Lower leg skin (tissue), 3 donors: ENCODE results near the gene CEP104.

Experiments
- POLR2A ChIP-seq, 2 donors: fragments of 450-650 bp; IDR thresholded peaks; one replicate each; pipeline ENCODE4 v1.6.1; 2016 to 2017; ENCODE audit warnings: antibody characterized with exemption in 2 of 2, mild to moderate bottlenecking in 1 of 2, moderate library complexity in 1 of 2
- TF ChIP-seq, protein P1 (sequence below), 3 donors: fragments of 450-650 bp; IDR thresholded peaks; one replicate each; pipeline ENCODE4 v1.5.1; 2016; ENCODE audit warnings: antibody characterized with exemption in 3 of 3, mild to moderate bottlenecking in 3 of 3, moderate library complexity in 2 of 3

GRCh38 chr1:3898994-3899753, 42.2 kb upstream of the CEP104 start:
- TF ChIP-seq, protein P1, sequence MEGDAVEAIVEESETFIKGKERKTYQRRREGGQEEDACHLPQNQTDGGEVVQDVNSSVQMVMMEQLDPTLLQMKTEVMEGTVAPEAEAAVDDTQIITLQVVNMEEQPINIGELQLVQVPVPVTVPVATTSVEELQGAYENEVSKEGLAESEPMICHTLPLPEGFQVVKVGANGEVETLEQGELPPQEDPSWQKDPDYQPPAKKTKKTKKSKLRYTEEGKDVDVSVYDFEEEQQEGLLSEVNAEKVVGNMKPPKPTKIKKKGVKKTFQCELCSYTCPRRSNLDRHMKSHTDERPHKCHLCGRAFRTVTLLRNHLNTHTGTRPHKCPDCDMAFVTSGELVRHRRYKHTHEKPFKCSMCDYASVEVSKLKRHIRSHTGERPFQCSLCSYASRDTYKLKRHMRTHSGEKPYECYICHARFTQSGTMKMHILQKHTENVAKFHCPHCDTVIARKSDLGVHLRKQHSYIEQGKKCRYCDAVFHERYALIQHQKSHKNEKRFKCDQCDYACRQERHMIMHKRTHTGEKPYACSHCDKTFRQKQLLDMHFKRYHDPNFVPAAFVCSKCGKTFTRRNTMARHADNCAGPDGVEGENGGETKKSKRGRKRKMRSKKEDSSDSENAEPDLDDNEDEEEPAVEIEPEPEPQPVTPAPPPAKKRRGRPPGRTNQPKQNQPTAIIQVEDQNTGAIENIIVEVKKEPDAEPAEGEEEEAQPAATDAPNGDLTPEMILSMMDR (IDR thresholded peaks at IDR 0.05) = no peak
- no peak for TF ChIP-seq POLR2A (IDR thresholded peaks at IDR 0.05)
